T-cell (primary cell): ENCODE data around the gene ELL. TPM values are rescaled to one million over a fixed set of nuclear protein-coding genes. Genes with fewer than 3 reads are reported as not detected.

ENCODE experiments used
- ATAC-seq, 4 experiments: fragments of 200-7000 bp in 3 of 4; fragments of 150-1000 bp in 1 of 4; cut with Tn5 transposase; replicated peaks in 1 of 4; 1 replicate in 3 of 4; 2 replicates in 1 of 4; pipeline ENCODE4 v1.10.0; 2021; ENCODE audit warnings: moderate library complexity in 3 of 4, mild to moderate bottlenecking in 2 of 4, moderate number of reproducible peaks in 1 of 4
- CTCF ChIA-PET, 2 donors: fragments of 300-600 bp; sonication (Branson Sonifier 250); formaldehyde crosslinking; loops; one replicate each; lab custom pipeline; 2022; ENCODE audit warnings: antibody characterized with exemption in 2 of 2; lab: Charles Lee
- POLR2A ChIA-PET, 2 donors: fragments of 300-600 bp; sonication (Branson Sonifier 250); formaldehyde crosslinking; loops; one replicate each; lab custom pipeline; 2022; ENCODE audit warnings: antibody characterized with exemption in 2 of 2; lab: Charles Lee
- DNase-seq, 35 experiments: peaks; one replicate each; pipeline versions ENCODE4 v3.0.0 to v3.0.0-alpha.2; 2013 to 2023
- H3K27ac ChIP-seq: one replicate; pipeline ENCODE4 v1.5.1; 2013; ENCODE audit warnings: low read length
- H3K27me3 ChIP-seq, 2 experiments: replicated peaks in 1 of 2; 1 replicate in 1 of 2; 2 replicates in 1 of 2; pipeline versions ENCODE4 v1.6.1 to v1.7.0; 2013; ENCODE audit warnings: low read length in 1 of 2, mixed read lengths in 1 of 2; ENCODE audit not compliant: control insufficient read depth in 2 of 2, insufficient read depth in 2 of 2; ENCODE audit errors: extremely low read depth in 1 of 2
- H3K36me3 ChIP-seq, 2 donors: 1 replicate in 1 of 2; 2 replicates in 1 of 2; pipeline versions ENCODE4 v1.6.1 to v1.7.0; 2013; ENCODE audit warnings: low read length in 1 of 2; ENCODE audit not compliant: control insufficient read depth in 2 of 2, insufficient read depth in 1 of 2; ENCODE audit errors: extremely low read depth in 1 of 2
- H3K4me1 ChIP-seq, 2 experiments: 1 replicate in 1 of 2; 2 replicates in 1 of 2; pipeline versions ENCODE4 v1.6.1 to v1.7.0; 2013; ENCODE audit warnings: low read length in 2 of 2, mixed read lengths in 1 of 2; ENCODE audit not compliant: insufficient read depth in 2 of 2, control insufficient read depth in 1 of 2; ENCODE audit errors: extremely low read depth in 1 of 2
- H3K4me3 ChIP-seq, 2 donors: 1 replicate in 1 of 2; 2 replicates in 1 of 2; pipeline versions ENCODE4 v1.5.1 to v1.7.0; 2013; ENCODE audit warnings: mild to moderate bottlenecking in 2 of 2, low read length in 1 of 2, moderate library complexity in 1 of 2; ENCODE audit not compliant: control insufficient read depth in 1 of 2; ENCODE audit errors: extremely low read depth in 1 of 2
- H3K9me3 ChIP-seq: 2 replicates; pipeline ENCODE4 v1.7.0; 2013
- H3K27ac Mint-ChIP-seq, 2 donors: one replicate each; pipeline ENCODE4 v1.8.0; 2020 to 2021; ENCODE audit warnings: mild to moderate bottlenecking in 2 of 2, mixed read lengths in 2 of 2
- H3K27me3 Mint-ChIP-seq, 2 donors: one replicate each; pipeline ENCODE4 v1.8.0; 2021 to 2022; ENCODE audit warnings: mixed read lengths in 2 of 2
- H3K36me3 Mint-ChIP-seq: one replicate; pipeline ENCODE4 v1.8.0; 2021; ENCODE audit warnings: mixed read lengths
- H3K4me1 Mint-ChIP-seq, 3 donors: one replicate each; pipeline ENCODE4 v1.8.0; 2020 to 2022; ENCODE audit warnings: mixed read lengths in 3 of 3, mild to moderate bottlenecking in 1 of 3
- H3K4me3 Mint-ChIP-seq, 3 donors: one replicate each; pipeline ENCODE4 v1.8.0; 2020 to 2022; ENCODE audit warnings: mild to moderate bottlenecking in 3 of 3, mixed read lengths in 3 of 3, moderate library complexity in 3 of 3
- H3K9me3 Mint-ChIP-seq, 3 donors: one replicate each; pipeline ENCODE4 v1.8.0; 2020 to 2022; ENCODE audit warnings: mixed read lengths in 3 of 3
- WGBS: methylation state at CpG from one replicate; pipeline ENCODE4 v1.1.5; 2013; ENCODE audit warnings: missing lambda C conversion rate; ENCODE audit not compliant: insufficient coverage; 5-methylcytosine and 5-hydroxymethylcytosine counted together
- total RNA-seq, 35 experiments: library from RNA in 6 of 35; stranded (reverse) in 6 of 35; fragments of 120-200 nt in 1 of 35; gene quantifications; one replicate each; pipeline versions ENCODE4 v1.2.1 to v1.2.4 and lab custom pipeline; 2013 to 2026

Gene ELL
- total RNA-seq, 5 donors from 2014 or later (not counting 1 experiment from before 2014, with no cell fraction given): 27.2 to 46.4 (median 33.4) TPM

GRCh38 chr19:18420930-18421329 is 100.9 kb downstream of the ELL start:
- Mint-ChIP-seq H3K4me1 (peaks cover 69 to 83% (median 72%) of the 10 kb centered on the region in 3 donors), H3K27me3 (peaks cover 14 to 18% of the 10 kb centered on the region in 2 donors), H3K4me3 (peak overlapping the region; percentile 83 to 92 (median 89)), H3K9me3 (no peaks in the 10 kb centered on the region), H3K36me3 (no peaks in the 10 kb centered on the region), H3K27ac (peak overlapping the region; percentile 90 to 95)
- no peaks in the 10 kb centered on the region for H3K9me3 ChIP-seq
- H3K27ac ChIP-seq: peak overlapping the region; percentile 68
- H3K4me3 ChIP-seq: peak overlapping the region in 1 of 2 donors; percentile 77
- CTCF ChIA-PET: no interaction called here
- DNase-seq (no peak), ATAC-seq (no peak)
- H3K36me3 ChIP-seq: no peaks in the 10 kb centered on the region
- no CpG with 5 or more reads among the region's 2 CpGs for WGBS
- H3K27me3 ChIP-seq: peaks cover 0 to 27% of the 10 kb centered on the region in 2 experiments
- POLR2A ChIA-PET: interaction anchor here in 1 of 2 donors (0.6 kb wide), 1 partner anchor 228 kb away, joined by 3 read pairs; the partner anchor contains the start of gene MPV17L2
- peaks cover 40 to 94% of the 10 kb centered on the region in 2 experiments for H3K4me1 ChIP-seq

GRCh38 chr19:18419699-18420460 is 102.0 kb downstream of the ELL start:
- Mint-ChIP-seq H3K4me3 (peak overlapping the region; percentile 83 to 92 (median 89)), H3K27ac (peak overlapping the region; percentile 90 to 95), H3K36me3 (no peaks in the 10 kb centered on the region), H3K9me3 (no peaks in the 10 kb centered on the region), H3K27me3 (peaks cover 14 to 20% of the 10 kb centered on the region in 2 donors), H3K4me1 (peaks cover 70 to 84% (median 78%) of the 10 kb centered on the region in 3 donors)
- DNase-seq: peak in 16 of 35 experiments; percentile 25 to 65 (median 46)
- peak; percentile 14 to 34 (median 28) for ATAC-seq
- Histone ChIP-seq H3K4me1 (peaks cover 45 to 94% of the 10 kb centered on the region in 2 experiments), H3K4me3 (peak overlapping the region; percentile 55 to 77), H3K27me3 (peaks cover 0 to 38% of the 10 kb centered on the region in 2 experiments), H3K9me3 (no peaks in the 10 kb centered on the region), H3K36me3 (no peaks in the 10 kb centered on the region), H3K27ac (peak overlapping the region; percentile 68)
- ChIA-PET POLR2A (interaction anchor here in 1 of 2 donors (0.8 to 1.0 kb wide), 2 partner anchors 9 to 138 kb away, joined by 5 to 18 read pairs; partner anchors contain the start of gene JUND), CTCF (interaction anchor here (0.6 to 1.2 kb wide), 5 partner anchors 9 to 375 kb away, joined by 3 to 6 read pairs (median 3); partner anchors contain the start of gene KXD1 (in 1 of the 2))
- WGBS: under 1% methylated on average over 97 of the region's 97 CpGs

- ChIA-PET POLR2A (interaction anchor here in 1 of 2 donors (1.0 kb wide), 1 partner anchor 138 kb away, joined by 5 read pairs; the partner anchor contains the start of gene JUND), CTCF (interaction anchor here (0.6 to 1.2 kb wide), 5 partner anchors 9 to 413 kb away, joined by 3 to 4 read pairs (median 3); partner anchors contain the start of genes KXD1 (in 1 of the 2) and UPF1 (in 1 of the 2))
- no peaks in the 10 kb centered on the region for H3K36me3 ChIP-seq
- H3K27me3 ChIP-seq: peaks cover 0 to 44% of the 10 kb centered on the region in 2 experiments
- ATAC-seq (peak; percentile 63 to 69 (median 65)), DNase-seq (peak in 34 of 35 experiments; percentile 43 to 83 (median 60))
- H3K9me3 ChIP-seq: no peaks in the 10 kb centered on the region
- Mint-ChIP-seq H3K4me3 (peak within 1 kb of the TSS; percentile 83 to 92 (median 89)), H3K9me3 (no peaks in the 10 kb centered on the region), H3K4me1 (peaks cover 72 to 85% (median 84%) of the 10 kb centered on the region in 3 donors), H3K27ac (peak within 1 kb of the TSS; percentile 90 to 95), H3K27me3 (peaks cover 17 to 20% of the 10 kb centered on the region in 2 donors), H3K36me3 (no peaks in the 10 kb centered on the region)
- peak within 1 kb of the TSS; percentile 55 to 77 for H3K4me3 ChIP-seq
- peak within 1 kb of the TSS; percentile 68 for H3K27ac ChIP-seq
- peaks cover 47 to 94% of the 10 kb centered on the region in 2 experiments for H3K4me1 ChIP-seq
- under 1% methylated on average over 80 of the region's 80 CpGs for WGBS
These were observed 102.6 kb downstream of the ELL start, which contains the start of gene SSBP4 for GRCh38 chr19:18419195-18419698. SSBP4 (plus strand) TSS chr19:18419398; CDS start chr19:18419649, 251 bp downstream.

GRCh38 chr19:18418483-18419194 is 103.2 kb downstream of the ELL start:
- Histone ChIP-seq H3K9me3 (no peaks in the 10 kb centered on the region), H3K36me3 (no peaks in the 10 kb centered on the region), H3K27ac (peak overlapping the region; percentile 66), H3K27me3 (peaks cover 0 to 46% of the 10 kb centered on the region in 2 experiments), H3K4me1 (peaks cover 43 to 92% of the 10 kb centered on the region in 2 experiments), H3K4me3 (peak overlapping the region; percentile 2 to 45)
- ChIA-PET CTCF (interaction anchor here in 1 of 2 donors (0.6 to 1.2 kb wide), 4 partner anchors 30 to 414 kb away, joined by 3 to 4 read pairs (median 3); partner anchors contain the start of genes KXD1 and UPF1), POLR2A (interaction anchor here in 1 of 2 donors (1.0 kb wide), 1 partner anchor 137 kb away, joined by 5 read pairs; the partner anchor contains the start of gene JUND)
- Mint-ChIP-seq H3K27me3 (peaks cover 18 to 20% of the 10 kb centered on the region in 2 donors), H3K27ac (peak overlapping the region; percentile 77 to 88), H3K36me3 (no peaks in the 10 kb centered on the region), H3K4me1 (peaks cover 68 to 82% (median 82%) of the 10 kb centered on the region in 3 donors), H3K4me3 (peak overlapping the region; percentile 77 to 89 (median 81)), H3K9me3 (no peaks in the 10 kb centered on the region)
- 10% methylated on average over 39 of the region's 39 CpGs for WGBS
- ATAC-seq: peak; percentile 21 to 44 (median 32)
- DNase-seq: peak in 14 of 35 experiments; percentile 23 to 71 (median 47)

- CTCF ChIA-PET: no interaction called here
- DNase-seq (peak in 1 of 35 experiments; percentile 49), ATAC-seq (no peak)
- Histone ChIP-seq H3K4me3 (peak overlapping the region; percentile 2 to 10), H3K36me3 (no peaks in the 10 kb centered on the region), H3K9me3 (no peaks in the 10 kb centered on the region), H3K4me1 (peaks cover 40 to 86% of the 10 kb centered on the region in 2 experiments), H3K27ac (peak overlapping the region; percentile 66), H3K27me3 (peaks cover 0 to 46% of the 10 kb centered on the region in 2 experiments)
- POLR2A ChIA-PET: no interaction called here
- no peaks in the 10 kb centered on the region for H3K9me3 Mint-ChIP-seq
- H3K27me3 Mint-ChIP-seq: peaks cover 18 to 20% of the 10 kb centered on the region in 2 donors
- WGBS: 3% methylated on average over 23 of the region's 30 CpGs
- peaks cover 64 to 79% (median 76%) of the 10 kb centered on the region in 3 donors for H3K4me1 Mint-ChIP-seq
- no peaks in the 10 kb centered on the region for H3K36me3 Mint-ChIP-seq
- peak overlapping the region; percentile 77 to 89 (median 81) for H3K4me3 Mint-ChIP-seq
- H3K27ac Mint-ChIP-seq: peak overlapping the region; percentile 77 to 88
These were observed 103.8 kb downstream of the ELL start for GRCh38 chr19:18418029-18418482.
